Spinal cord (tissue), 10 donors: ENCODE data around the gene SF1. TPM values are rescaled to one million over a fixed set of nuclear protein-coding genes. Genes with fewer than 3 reads are reported as not detected.

Experiments used
- DNase-seq, 6 donors: peaks; one replicate each; pipeline versions ENCODE4 v3.0.0 to v3.0.0-alpha.2; 2013 to 2015; ENCODE audit warnings: low spot score in 6 of 6, low read depth in 4 of 6
- H3K27ac ChIP-seq: one replicate; pipeline ENCODE4 v1.5.1; 2013; ENCODE audit warnings: low read depth, low read length, control low read depth
- H3K27me3 ChIP-seq: one replicate; pipeline ENCODE4 v1.6.1; 2013; ENCODE audit warnings: low read length; ENCODE audit not compliant: control insufficient read depth, insufficient read depth
- H3K36me3 ChIP-seq: one replicate; pipeline ENCODE4 v1.6.1; 2013; ENCODE audit warnings: low read length; ENCODE audit not compliant: control insufficient read depth, insufficient read depth
- H3K4me1 ChIP-seq: one replicate; pipeline ENCODE4 v1.6.1; 2013; ENCODE audit warnings: low read length; ENCODE audit not compliant: control insufficient read depth, insufficient read depth
- H3K4me3 ChIP-seq: one replicate; pipeline ENCODE4 v1.5.1; 2013; ENCODE audit warnings: low read depth, low read length, control low read depth
- H3K9me3 ChIP-seq: one replicate; pipeline ENCODE4 v1.6.1; 2013; ENCODE audit warnings: low read length; ENCODE audit not compliant: control insufficient read depth, insufficient read depth
- WGBS: methylation state at CpG from one replicate; pipeline ENCODE4 v1.1.5; 2013; ENCODE audit warnings: missing lambda C conversion rate; ENCODE audit not compliant: insufficient coverage; 5-methylcytosine and 5-hydroxymethylcytosine counted together
- polyA plus RNA-seq, 2 donors: library from polyadenylated mRNA; unstranded; fragments of 120-200 nt; gene quantifications; one replicate each; pipeline ENCODE4 v1.2.1, GENCODE V29; 2013; ENCODE audit not compliant: insufficient read length in 2 of 2
- total RNA-seq, 2 donors: library from RNA; depleted of rRNA in 1 of 2; stranded (reverse); fragments of 120-200 nt in 1 of 2; fragments of >200 nt in 1 of 2; gene quantifications; one replicate each; pipeline versions ENCODE4 v1.2.3 to v1.2.4, GENCODE V29; 2013 to 2014
- donor health status: healthy.

The SF1 gene
- total and polyA plus RNA-seq, 4 donors = 102 to 377 (median 202) TPM

DNA sequence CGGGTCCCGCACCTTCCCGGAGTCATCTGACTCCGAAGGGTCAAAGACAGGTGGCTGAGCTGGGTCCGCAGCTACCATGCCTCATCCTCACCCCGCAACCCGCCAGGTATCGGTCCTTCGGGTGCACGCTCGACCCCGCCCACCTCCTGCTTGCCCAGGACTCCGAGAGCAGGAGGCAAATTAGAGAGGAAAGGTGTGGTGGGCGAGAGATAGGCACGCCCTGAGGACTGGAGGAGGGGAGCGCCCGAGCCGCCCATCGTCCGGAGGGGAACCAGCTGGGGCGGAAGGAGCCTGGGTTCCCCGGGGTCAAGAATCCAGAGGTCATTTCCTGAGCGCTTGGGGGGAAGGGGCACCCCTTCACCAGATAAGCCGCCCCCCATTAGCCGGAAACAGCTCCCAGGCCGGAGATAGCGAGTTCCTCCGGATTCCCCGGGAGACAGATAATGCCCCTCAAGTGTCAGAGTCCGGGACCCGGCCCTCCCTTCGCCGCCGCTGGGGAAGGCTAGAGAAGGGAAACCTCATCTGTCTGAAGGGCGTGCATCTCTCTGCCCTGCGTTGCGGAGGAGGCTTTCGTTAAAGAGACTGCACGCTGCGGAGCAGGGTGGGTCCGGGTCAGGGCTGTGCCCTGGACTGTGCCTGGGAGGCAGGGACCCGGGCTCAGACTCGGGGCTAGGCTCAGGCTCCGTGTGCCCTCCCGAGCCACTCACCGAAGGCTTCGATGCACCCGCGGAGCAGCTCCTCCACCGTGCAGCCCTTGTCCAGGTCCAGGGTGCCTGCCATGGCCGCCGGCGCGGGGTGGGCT lies 36.1 kb downstream of the SF1 start:
- peaks cover 31% of the 10 kb centered on the region for H3K27me3 ChIP-seq
- WGBS = 14% methylated on average over 48 of the region's 54 CpGs
- H3K4me3 ChIP-seq = peak overlapping the region; percentile 26
- peaks cover 52% of the 10 kb centered on the region for H3K4me1 ChIP-seq
- no peak overlapping the region for H3K27ac ChIP-seq
- H3K9me3 ChIP-seq = no peaks in the 10 kb centered on the region
- H3K36me3 ChIP-seq = peaks cover 33% of the 10 kb centered on the region
- peak in 1 of 6 donors; percentile 10 for DNase-seq

GRCh38 chr11:64741375-64742086 lies 36.8 kb downstream of the SF1 start:
- no peak for DNase-seq
- peaks cover 50% of the 10 kb centered on the region for H3K4me1 ChIP-seq
- peaks cover 31% of the 10 kb centered on the region for H3K27me3 ChIP-seq
- no peak overlapping the region for H3K27ac ChIP-seq
- H3K9me3 ChIP-seq = no peaks in the 10 kb centered on the region
- peak overlapping the region; percentile 26 for H3K4me3 ChIP-seq
- peaks cover 39% of the 10 kb centered on the region for H3K36me3 ChIP-seq
- WGBS = 51% methylated on average over 24 of the region's 24 CpGs

- no peaks in the 10 kb centered on the region for H3K9me3 ChIP-seq
- H3K4me1 ChIP-seq = peaks cover 34% of the 10 kb centered on the region
- peaks cover 31% of the 10 kb centered on the region for H3K27me3 ChIP-seq
- no peak overlapping the region for H3K4me3 ChIP-seq
- peaks cover 56% of the 10 kb centered on the region for H3K36me3 ChIP-seq
- 96% methylated on average over 8 of the region's 12 CpGs for WGBS
- no peak for DNase-seq
- H3K27ac ChIP-seq = no peak overlapping the region
Measured at GRCh38 chr11:64739871-64740270, 38.5 kb downstream of the SF1 start.

DNA sequence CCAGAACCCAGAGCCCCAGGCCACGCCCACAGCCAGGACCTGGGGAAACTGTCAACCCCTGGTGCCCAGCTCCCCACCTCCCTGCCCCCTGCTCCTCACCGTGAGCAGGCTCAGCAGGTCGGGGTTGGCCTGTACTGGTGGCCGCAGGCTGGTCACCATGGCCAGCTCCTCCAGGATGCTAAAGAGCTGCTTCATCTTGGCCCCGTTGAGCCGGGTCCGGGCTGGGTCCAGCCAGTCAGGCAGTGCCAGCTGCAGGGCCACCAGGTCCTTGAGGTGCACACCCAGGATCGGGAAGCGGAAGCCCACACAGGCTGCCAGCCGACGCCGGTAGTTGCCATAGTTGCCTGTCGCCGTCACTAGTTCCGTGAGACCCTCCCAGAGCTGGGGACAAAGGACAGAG lies 41.7 kb downstream of the SF1 start:
- H3K36me3 ChIP-seq = peaks cover 53% of the 10 kb centered on the region
- no peak for DNase-seq
- no peak overlapping the region for H3K4me3 ChIP-seq
- no peak overlapping the region for H3K27ac ChIP-seq
- no peaks in the 10 kb centered on the region for H3K9me3 ChIP-seq
- 89% methylated on average over 12 of the region's 15 CpGs for WGBS
- H3K4me1 ChIP-seq = peaks cover 6% of the 10 kb centered on the region
- H3K27me3 ChIP-seq = peaks cover 5% of the 10 kb centered on the region

DNA sequence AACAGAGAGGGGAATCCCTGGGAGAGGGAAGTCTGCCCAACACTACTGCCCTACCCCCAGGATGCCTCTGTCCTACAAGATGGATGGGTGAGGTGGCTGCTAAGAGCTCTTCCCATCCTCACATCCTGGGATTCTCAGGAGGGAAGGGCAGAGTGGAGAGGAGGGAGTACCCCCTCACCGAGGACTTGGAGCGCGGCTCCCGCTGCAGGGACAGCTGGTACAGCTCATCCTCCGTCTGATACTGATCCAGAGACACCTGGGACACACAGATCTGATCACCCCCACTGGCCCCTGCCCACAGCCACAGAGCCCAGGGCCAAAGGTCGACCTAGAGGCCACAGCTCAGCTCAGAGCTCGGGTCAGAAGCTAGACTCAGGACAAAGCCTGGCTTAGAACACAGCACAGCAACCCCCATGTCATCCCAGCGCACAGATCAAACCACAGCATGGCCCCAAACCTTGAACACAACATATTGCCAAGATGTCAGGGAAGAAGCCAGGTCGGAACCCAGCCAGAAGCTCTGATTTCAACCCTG lies 42.5 kb downstream of the SF1 start:
- no peaks in the 10 kb centered on the region for H3K4me1 ChIP-seq
- 85% methylated on average over 9 of the region's 9 CpGs for WGBS
- H3K36me3 ChIP-seq = peaks cover 46% of the 10 kb centered on the region
- no peaks in the 10 kb centered on the region for H3K27me3 ChIP-seq
- H3K4me3 ChIP-seq = no peak overlapping the region
- H3K9me3 ChIP-seq = no peaks in the 10 kb centered on the region
- no peak overlapping the region for H3K27ac ChIP-seq
- DNase-seq = no peak

- Histone ChIP-seq H3K27me3 (no peaks in the 10 kb centered on the region), H3K4me3 (no peak overlapping the region), H3K36me3 (peaks cover 41% of the 10 kb centered on the region), H3K9me3 (no peaks in the 10 kb centered on the region), H3K4me1 (peaks cover under 1% of the 10 kb centered on the region), H3K27ac (no peak overlapping the region)
- no peak for DNase-seq
- 87% methylated on average over 15 of the region's 23 CpGs for WGBS
Measured at GRCh38 chr11:64734811-64735724, 43.3 kb downstream of the SF1 start.

GRCh38 chr11:64731601-64732000 lies 46.7 kb downstream of the SF1 start:
- Histone ChIP-seq H3K4me3 (no peak overlapping the region), H3K36me3 (peaks cover 27% of the 10 kb centered on the region), H3K27ac (no peak overlapping the region), H3K9me3 (no peaks in the 10 kb centered on the region), H3K4me1 (peaks cover 4% of the 10 kb centered on the region), H3K27me3 (no peaks in the 10 kb centered on the region)
- WGBS = 57% methylated on average over 1 of the region's 3 CpGs
- DNase-seq = peak in 1 of 6 donors; percentile 79

- no peak overlapping the region for H3K4me3 ChIP-seq
- no peaks in the 10 kb centered on the region for H3K27me3 ChIP-seq
- H3K27ac ChIP-seq = no peak overlapping the region
- peaks cover 13% of the 10 kb centered on the region for H3K36me3 ChIP-seq
- peak in 1 of 6 donors; percentile 19 for DNase-seq
- peaks cover 20% of the 10 kb centered on the region for H3K4me1 ChIP-seq
- H3K9me3 ChIP-seq = no peaks in the 10 kb centered on the region
- 32% methylated on average over 18 of the region's 21 CpGs for WGBS
Measured at GRCh38 chr11:64729851-64730382, 48.4 kb downstream of the SF1 start.
